Left cardiac atrium (tissue), 4 donors: ENCODE results near the gene VRK1. TPM values are rescaled to one million over a fixed set of nuclear protein-coding genes. Genes with fewer than 3 reads are reported as not detected.

Source experiments
- ATAC-seq, 2 donors: fragments of 200-7000 bp; cut with Tn5 transposase; one replicate each; pipeline ENCODE4 v1.9.1; 2020; ENCODE audit warnings: mild to moderate bottlenecking in 2 of 2, moderate library complexity in 2 of 2
- DNase-seq: peaks from one replicate; pipeline ENCODE4 v3.0.0-alpha.2; 2020
- intact Hi-C, 2 donors: fragments of 100-400 bp; cut with DNase I; formaldehyde crosslinking; loops; one replicate each; pipeline versions ENCODE4 v1.14.1 to v1.15.1; 2022 to 2023
- total RNA-seq, 2 donors: library from RNA; stranded (reverse); fragmentation: NEBNext Ultra II Directional; extraction: Animal tissue kit (Norgen Biotek cat#: 25700); gene quantifications; one replicate each; pipeline ENCODE4 v1.2.1, GENCODE V29; 2021
- donor health status: DM: no; HTN: yes; CAD: no.
- donor health status: DM: no; HTN: yes; CAD: no; lungs with severe emphysema.
- donor health status: DM: yes; HTN: yes; CAD: no.
- donor health status: Dilated cardiomyopathy.

Gene VRK1
- total RNA-seq, 2 donors from 2014 or later: 6.5 to 7.5 TPM

- no peak for DNase-seq
- intact Hi-C loops: no loop called here
- ATAC-seq: no peak
Observed at GRCh38 chr14:96783043-96783914, 13.9 kb upstream of the VRK1 start.

- intact Hi-C loops: no loop called here
- ATAC-seq: no peak
Observed at GRCh38 chr14:96783915-96784224, 13.3 kb upstream of the VRK1 start.

GRCh38 chr14:96790186-96790585 is 7.0 kb upstream of the VRK1 start:
- DNase-seq (no peak), ATAC-seq (no peak)
- intact Hi-C loops: no loop called here

More at GRCh38 chr14:96783915-96784224, 13.3 kb upstream of the VRK1 start:
- no peak for DNase-seq

- DNase-seq: no peak
- ATAC-seq: no peak
- intact Hi-C loops: no loop called here
Observed at GRCh38 chr14:96790706-96791105, 6.5 kb upstream of the VRK1 start.

GRCh38 chr14:96792003-96792402 is 5.2 kb upstream of the VRK1 start:
- DNase-seq: no peak
- no peak for ATAC-seq
- intact Hi-C loops: no loop called here

- intact Hi-C loops: no loop called here
- ATAC-seq (no peak), DNase-seq (no peak)
Observed at GRCh38 chr14:96792591-96792990, 4.6 kb upstream of the VRK1 start.

- intact Hi-C loops: no loop called here
- DNase-seq (no peak), ATAC-seq (no peak)
Observed at GRCh38 chr14:96793547-96793946, 3.6 kb upstream of the VRK1 start.

- intact Hi-C loops: no loop called here
- DNase-seq (no peak), ATAC-seq (no peak)
Observed at GRCh38 chr14:96795109-96795828, 1.9 kb upstream of the VRK1 start.

GRCh38 chr14:96797582-96798349 is 584 bp downstream of the VRK1 start:
- ATAC-seq (peak in 1 of 2 donors; percentile 2), DNase-seq (peak; percentile 37)
- intact Hi-C loops: no loop called here

- no peak for ATAC-seq
- intact Hi-C loops: no loop called here
- no peak for DNase-seq
Observed at GRCh38 chr14:96798956-96799355, 1.8 kb downstream of the VRK1 start.

GRCh38 chr14:96799489-96800054 is 2.4 kb downstream of the VRK1 start:
- ATAC-seq (no peak), DNase-seq (no peak)
- intact Hi-C loops: no loop called here

GRCh38 chr14:96801931-96802330 is 4.7 kb downstream of the VRK1 start:
- intact Hi-C loops: no loop called here
- no peak for DNase-seq

GRCh38 chr14:96802963-96803362 is 5.8 kb downstream of the VRK1 start:
- no peak for DNase-seq

More at GRCh38 chr14:96801931-96802330, 4.7 kb downstream of the VRK1 start:
- no peak for ATAC-seq

GRCh38 chr14:96803958-96804357 is 6.8 kb downstream of the VRK1 start:
- DNase-seq: no peak
- no peak for ATAC-seq
- intact Hi-C loops: no loop called here

More at GRCh38 chr14:96802963-96803362, 5.8 kb downstream of the VRK1 start:
- intact Hi-C loops: no loop called here
- no peak for ATAC-seq

- DNase-seq: no peak
- intact Hi-C loops: no loop called here
- no peak for ATAC-seq
Observed at GRCh38 chr14:96804895-96805294, 7.7 kb downstream of the VRK1 start.

GRCh38 chr14:96805956-96806355 is 8.8 kb downstream of the VRK1 start:
- intact Hi-C loops: no loop called here
- ATAC-seq (peak; percentile 35 to 63), DNase-seq (no peak)

GRCh38 chr14:96806836-96807235 is 9.7 kb downstream of the VRK1 start:
- intact Hi-C loops: no loop called here
- DNase-seq (no peak), ATAC-seq (peak in 1 of 2 donors; percentile 30)

- ATAC-seq (no peak), DNase-seq (no peak)
- intact Hi-C loops: no loop called here
Observed at GRCh38 chr14:96808619-96809406, 11.6 kb downstream of the VRK1 start.

- intact Hi-C loops: no loop called here
- DNase-seq: no peak
- no peak for ATAC-seq
Observed at GRCh38 chr14:96811265-96811664, 14.1 kb downstream of the VRK1 start.
